Fibroblast of upper back skin (primary cell): Measurements from ENCODE around the gene TCERG1L.

ENCODE experiments used
- DNase-seq: peaks from one replicate; pipeline ENCODE4 v3.0.0-alpha.2; 2013

TCERG1L gene

GRCh38 chr10:131056091-131056579, 255.4 kb downstream of the TCERG1L start:
- no peak for DNase-seq

- DNase-seq, result no peak
Measured at GRCh38 chr10:131055437-131055836, 256.1 kb downstream of the TCERG1L start.

GRCh38 chr10:131053192-131053591, 258.3 kb downstream of the TCERG1L start:
- no peak for DNase-seq

GRCh38 chr10:131050162-131050766, 261.3 kb downstream of the TCERG1L start:
- DNase-seq, result no peak

GRCh38 chr10:131049016-131049415, 262.5 kb downstream of the TCERG1L start:
- DNase-seq, result no peak

- DNase-seq, result no peak
Measured at GRCh38 chr10:131048606-131049005, 262.9 kb downstream of the TCERG1L start.

- no peak for DNase-seq
Measured at GRCh38 chr10:131047501-131047900, 264.0 kb downstream of the TCERG1L start.

GRCh38 chr10:131046194-131046593, 265.3 kb downstream of the TCERG1L start:
- DNase-seq, result no peak

GRCh38 chr10:131044379-131045111, 267.0 kb downstream of the TCERG1L start:
- DNase-seq, result no peak

GRCh38 chr10:131043039-131043691, 268.4 kb downstream of the TCERG1L start:
- no peak for DNase-seq
